Thymus (tissue), 11 donors: ENCODE results near the gene TUB. TPM values are rescaled to one million over a fixed set of nuclear protein-coding genes. Genes with fewer than 3 reads are reported as not detected.

ENCODE experiments used
- DNase-seq, 9 donors: peaks; one replicate each; pipeline ENCODE4 v3.0.0-alpha.2; 2013; ENCODE audit warnings: low spot score in 9 of 9, low read depth in 6 of 9, missing footprints in 1 of 9
- H3K27ac ChIP-seq, 2 donors: one replicate each; pipeline ENCODE4 v1.5.1; 2013; ENCODE audit warnings: control low read depth in 1 of 2, low read depth in 1 of 2, low read length in 1 of 2, mild to moderate bottlenecking in 1 of 2, moderate library complexity in 1 of 2
- H3K27me3 ChIP-seq, 2 donors: one replicate each; pipeline ENCODE4 v1.5.1; 2013; ENCODE audit warnings: low read length in 1 of 2; ENCODE audit not compliant: control insufficient read depth in 2 of 2, insufficient read depth in 1 of 2
- H3K36me3 ChIP-seq, 2 donors: one replicate each; pipeline ENCODE4 v1.5.1; 2013; ENCODE audit warnings: low read length in 1 of 2, mild to moderate bottlenecking in 1 of 2, moderate library complexity in 1 of 2; ENCODE audit not compliant: control insufficient read depth in 2 of 2, insufficient read depth in 2 of 2
- H3K4me1 ChIP-seq, 2 donors: one replicate each; pipeline ENCODE4 v1.5.1; 2013; ENCODE audit warnings: low read length in 2 of 2; ENCODE audit not compliant: control insufficient read depth in 2 of 2, insufficient read depth in 2 of 2
- H3K4me3 ChIP-seq, 2 donors: one replicate each; pipeline ENCODE4 v1.5.1; 2013; ENCODE audit warnings: low read length in 2 of 2, control low read depth in 1 of 2, mild to moderate bottlenecking in 1 of 2
- H3K9me3 ChIP-seq, 2 donors: one replicate each; pipeline ENCODE4 v1.5.1; 2013; ENCODE audit warnings: low read length in 1 of 2, mild to moderate bottlenecking in 1 of 2; ENCODE audit not compliant: control insufficient read depth in 2 of 2, insufficient read depth in 1 of 2
- WGBS: extraction: QIAGEN DNeasy Blood & Tissue Kit; methylation state at CpG from one replicate; pipeline ENCODE4 v1.1.7; 2013; 5-methylcytosine and 5-hydroxymethylcytosine counted together
- polyA plus RNA-seq: library from polyadenylated mRNA; stranded (reverse); fragments of 200-250 nt; gene quantifications from one replicate; pipeline ENCODE4 v1.2.3, GENCODE V29; 2013
- total RNA-seq: library from RNA; stranded (reverse); fragments of 120-200 nt; gene quantifications from one replicate; pipeline ENCODE4 v1.2.4, GENCODE V29; 2013
- donor health status: healthy.

The TUB gene
- total and polyA plus RNA-seq, 2 donors = 0.80 to 2.5 TPM

DNA sequence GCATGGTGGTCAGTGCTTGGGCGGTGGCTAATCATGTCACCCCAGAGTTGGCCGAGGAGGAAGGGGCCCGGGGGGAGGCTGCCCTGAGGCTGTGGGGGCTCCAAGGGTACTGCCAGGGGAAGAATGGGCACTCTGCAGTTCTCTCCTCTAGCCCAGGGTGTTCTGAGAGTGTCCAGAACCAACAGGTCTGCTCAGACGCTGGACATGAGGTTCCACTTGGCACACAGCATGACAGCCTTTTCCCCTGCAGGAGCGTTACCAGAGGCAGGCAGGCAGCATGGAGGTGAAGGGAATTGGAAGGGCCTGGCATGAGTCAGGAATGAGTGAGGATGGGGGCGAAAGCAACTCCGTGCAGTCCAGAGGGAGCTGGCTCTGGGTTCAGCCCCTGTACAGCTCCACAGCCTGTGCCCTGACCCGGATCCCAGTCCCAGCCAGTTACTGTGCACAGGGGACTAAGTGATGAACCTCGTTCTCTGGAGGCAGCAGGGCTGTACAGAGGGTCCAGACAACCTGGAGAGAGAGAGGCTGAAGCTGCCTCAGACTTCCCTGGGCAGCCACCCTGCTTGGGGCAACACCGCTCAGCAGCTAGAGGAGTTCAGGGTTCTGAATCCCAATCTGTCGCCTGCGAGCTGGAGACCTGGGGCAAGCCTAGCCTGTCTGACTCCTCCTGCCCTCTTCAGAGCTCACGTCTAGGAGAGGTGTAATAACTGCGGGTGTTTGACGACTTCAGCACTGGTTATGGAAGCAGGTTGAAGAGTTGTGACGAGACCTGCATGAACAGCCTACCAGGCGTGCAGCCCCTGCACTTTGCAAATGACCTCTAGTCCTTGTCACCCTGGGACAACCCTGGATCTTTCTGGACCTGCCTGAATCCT lies 14.7 kb upstream of the TUB start:
- no peak for DNase-seq
- no peak overlapping the region for H3K4me3 ChIP-seq
- no peak overlapping the region for H3K27ac ChIP-seq
- WGBS = 86% methylated on average over 17 of the region's 17 CpGs
- peaks cover 0 to 13% of the 10 kb centered on the region in 2 donors for H3K27me3 ChIP-seq
- H3K9me3 ChIP-seq = no peaks in the 10 kb centered on the region
- no peaks in the 10 kb centered on the region for H3K36me3 ChIP-seq
- peaks cover 0 to 9% of the 10 kb centered on the region in 2 donors for H3K4me1 ChIP-seq

- peaks cover 0 to 18% of the 10 kb centered on the region in 2 donors for H3K27me3 ChIP-seq
- no peak overlapping the region for H3K4me3 ChIP-seq
- H3K36me3 ChIP-seq = no peaks in the 10 kb centered on the region
- WGBS = 74% methylated on average over 10 of the region's 10 CpGs
- peaks cover 0 to 12% of the 10 kb centered on the region in 2 donors for H3K4me1 ChIP-seq
- no peak for DNase-seq
- no peaks in the 10 kb centered on the region for H3K9me3 ChIP-seq
- no peak overlapping the region for H3K27ac ChIP-seq
These were observed 14.0 kb upstream of the TUB start for GRCh38 chr11:8066911-8067455.

- H3K9me3 ChIP-seq = no peaks in the 10 kb centered on the region
- H3K36me3 ChIP-seq = no peaks in the 10 kb centered on the region
- H3K27me3 ChIP-seq = peaks cover 0 to 22% of the 10 kb centered on the region in 2 donors
- DNase-seq = no peak
- H3K4me3 ChIP-seq = no peak overlapping the region
- whole genome bisulfite sequencing = 96% methylated on average over 4 of the region's 4 CpGs
- H3K27ac ChIP-seq = no peak overlapping the region
- H3K4me1 ChIP-seq = peaks cover 0 to 12% of the 10 kb centered on the region in 2 donors
These were observed 13.5 kb upstream of the TUB start for GRCh38 chr11:8067567-8067928.

GRCh38 chr11:8067929-8068575 lies 13.0 kb upstream of the TUB start:
- peaks cover 0 to 12% of the 10 kb centered on the region in 2 donors for H3K4me1 ChIP-seq
- no peaks in the 10 kb centered on the region for H3K9me3 ChIP-seq
- no peak overlapping the region for H3K27ac ChIP-seq
- peaks cover 0 to 22% of the 10 kb centered on the region in 2 donors for H3K27me3 ChIP-seq
- H3K4me3 ChIP-seq = no peak overlapping the region
- whole genome bisulfite sequencing = 81% methylated on average over 13 of the region's 13 CpGs
- H3K36me3 ChIP-seq = no peaks in the 10 kb centered on the region
- no peak for DNase-seq

DNA sequence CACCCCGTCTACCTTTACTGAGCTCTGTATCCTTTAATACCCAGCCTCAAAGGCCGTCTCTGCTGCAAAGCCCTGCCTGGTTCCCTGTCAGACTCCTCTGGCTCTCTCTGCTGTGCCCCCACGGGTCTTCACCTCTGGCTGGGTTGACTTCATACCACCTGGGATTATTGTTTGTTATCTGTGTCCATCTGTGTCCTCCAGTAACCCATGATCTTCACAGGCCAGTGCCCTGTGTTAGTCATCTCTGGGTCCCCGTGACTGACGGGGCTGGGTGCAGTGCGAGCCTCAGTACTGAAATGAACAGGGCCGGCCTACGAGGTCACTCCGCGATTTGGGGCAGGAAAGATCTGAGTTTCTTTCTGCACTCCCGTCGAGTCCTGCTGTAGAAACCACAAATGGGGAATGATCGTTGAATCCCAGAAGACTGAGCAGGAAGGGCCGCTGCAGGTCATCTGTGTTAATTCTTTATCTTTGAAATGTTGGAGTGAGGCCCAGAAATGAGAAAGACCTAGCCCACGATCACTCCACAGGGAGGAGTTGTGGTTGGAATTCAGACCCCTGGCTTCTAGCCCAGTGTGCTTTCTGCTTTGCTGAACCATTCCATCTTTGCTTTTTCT lies 12.3 kb upstream of the TUB start:
- Histone ChIP-seq H3K4me3 (no peak overlapping the region), H3K36me3 (no peaks in the 10 kb centered on the region), H3K27ac (peak overlapping the region in 1 of 2 donors; percentile 32), H3K27me3 (peaks cover 0 to 25% of the 10 kb centered on the region in 2 donors), H3K9me3 (no peaks in the 10 kb centered on the region), H3K4me1 (peaks cover 0 to 12% of the 10 kb centered on the region in 2 donors)
- DNase-seq = peak in 1 of 9 donors; percentile 13
- 79% methylated on average over 15 of the region's 15 CpGs for WGBS

DNA sequence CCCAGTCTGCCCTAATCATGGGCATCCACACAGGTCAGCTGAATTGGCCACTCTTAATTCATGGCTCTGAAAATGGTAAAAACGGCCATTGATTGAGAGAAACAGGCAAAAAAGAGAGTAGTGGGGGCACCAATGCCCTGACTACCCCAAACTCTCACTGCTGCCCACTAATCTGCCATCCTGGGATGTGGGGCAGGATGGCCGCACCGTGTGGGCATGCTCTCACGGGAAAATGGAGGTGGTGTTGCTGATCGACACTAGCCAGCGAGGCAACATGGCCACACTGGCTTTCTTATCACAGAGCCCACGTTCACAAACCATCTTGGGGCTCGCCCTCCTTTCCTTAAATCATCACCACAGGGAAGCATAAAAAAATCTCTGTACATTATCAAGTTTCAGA lies 11.2 kb upstream of the TUB start:
- DNase-seq = no peak
- Histone ChIP-seq H3K36me3 (no peaks in the 10 kb centered on the region), H3K27ac (no peak overlapping the region), H3K4me1 (peaks cover 0 to 12% of the 10 kb centered on the region in 2 donors), H3K27me3 (peaks cover 0 to 26% of the 10 kb centered on the region in 2 donors), H3K9me3 (no peaks in the 10 kb centered on the region), H3K4me3 (no peak overlapping the region)
- 91% methylated on average over 8 of the region's 8 CpGs for WGBS

DNA sequence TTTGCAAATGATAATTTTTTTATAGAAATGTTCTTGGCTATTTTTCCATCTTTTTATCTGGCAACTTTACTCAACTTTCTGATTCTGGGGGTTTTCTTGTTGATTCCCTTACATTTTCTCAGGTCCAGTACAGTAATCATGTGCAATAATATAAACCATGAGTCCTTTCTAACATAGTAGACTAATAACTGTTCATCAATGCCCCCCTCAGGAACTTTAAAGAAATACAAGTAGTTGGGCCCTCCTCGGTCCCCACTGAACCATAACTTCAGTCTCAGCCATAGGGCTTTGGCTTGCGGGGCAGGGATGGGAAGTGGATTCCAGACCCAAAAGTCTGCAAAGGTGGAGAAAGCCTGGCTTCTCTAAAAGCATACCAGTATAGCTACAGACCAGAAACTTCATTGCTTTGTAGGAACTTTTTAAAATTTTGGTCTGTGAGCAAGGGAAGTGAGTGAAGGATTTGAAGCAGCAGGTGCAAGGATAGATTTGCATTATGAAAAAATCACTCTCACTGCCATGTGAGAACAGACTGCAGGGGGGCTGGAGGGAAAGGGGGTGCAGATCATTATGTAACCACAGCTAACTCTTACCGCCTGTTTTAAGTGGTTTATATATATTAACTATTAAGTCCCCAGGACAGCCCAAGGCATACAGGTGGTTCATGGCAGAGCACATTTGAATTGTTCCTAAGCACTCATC lies 10.4 kb upstream of the TUB start:
- 33% methylated on average over 3 of the region's 3 CpGs for WGBS
- H3K9me3 ChIP-seq = no peaks in the 10 kb centered on the region
- no peak overlapping the region for H3K4me3 ChIP-seq
- H3K4me1 ChIP-seq = peaks cover 0 to 12% of the 10 kb centered on the region in 2 donors
- H3K27me3 ChIP-seq = peaks cover 0 to 26% of the 10 kb centered on the region in 2 donors
- DNase-seq = no peak
- no peak overlapping the region for H3K27ac ChIP-seq
- H3K36me3 ChIP-seq = no peaks in the 10 kb centered on the region

DNA sequence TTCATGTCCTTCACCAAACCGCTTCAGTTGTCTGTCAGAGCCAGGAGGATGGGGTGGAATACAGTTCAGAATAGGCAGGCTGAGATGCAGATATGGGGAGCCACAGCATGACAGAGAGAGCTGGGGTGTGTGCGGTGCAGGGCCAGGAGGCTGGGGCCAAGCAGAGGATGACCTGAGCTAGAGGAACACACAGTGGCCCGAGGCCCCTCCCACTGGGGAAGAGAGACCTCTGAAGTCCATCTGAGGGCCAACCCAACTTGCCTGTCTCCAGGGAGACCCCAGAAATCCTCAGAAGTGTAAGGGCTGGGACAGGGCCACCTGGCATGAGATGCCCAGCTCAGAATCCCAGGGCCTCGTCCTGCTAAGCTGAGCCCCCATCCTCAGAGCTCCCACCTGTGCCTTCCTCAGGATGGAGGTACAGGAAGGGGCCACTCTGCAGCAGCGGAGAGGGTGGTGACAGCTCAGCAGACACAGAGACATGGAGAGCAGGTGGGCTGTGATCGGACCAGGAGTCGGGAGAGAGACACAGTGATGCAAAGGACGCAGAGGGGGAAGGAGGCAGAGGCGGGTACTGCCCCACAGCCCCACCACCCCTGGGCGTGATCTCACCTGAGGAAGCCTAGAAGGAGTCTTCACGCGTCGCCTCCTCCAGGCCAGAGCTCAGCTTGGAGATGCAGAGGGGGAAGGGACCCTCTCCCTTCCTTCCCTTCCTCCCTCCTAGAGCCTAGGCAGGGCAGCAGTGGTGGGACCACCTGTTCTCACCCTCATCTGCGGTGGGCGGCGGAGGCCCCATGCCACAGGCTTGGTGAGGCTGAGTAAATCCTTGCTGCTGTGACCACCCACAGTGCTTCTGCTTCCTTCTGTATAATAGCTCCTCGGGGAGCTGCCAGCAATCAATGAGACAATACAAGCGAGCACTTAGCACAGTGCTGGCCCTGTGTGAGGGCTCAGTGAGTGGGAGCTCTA lies 9.1 kb upstream of the TUB start:
- no peaks in the 10 kb centered on the region for H3K36me3 ChIP-seq
- DNase-seq = no peak
- H3K27ac ChIP-seq = no peak overlapping the region
- H3K4me1 ChIP-seq = peaks cover 0 to 12% of the 10 kb centered on the region in 2 donors
- peaks cover 0 to 24% of the 10 kb centered on the region in 2 donors for H3K27me3 ChIP-seq
- H3K4me3 ChIP-seq = no peak overlapping the region
- WGBS = 76% methylated on average over 18 of the region's 18 CpGs
- H3K9me3 ChIP-seq = no peaks in the 10 kb centered on the region
